ENCODE measurements around the gene ESYT1. TPM values are rescaled to one million over a fixed set of nuclear protein-coding genes. Genes with fewer than 3 reads are reported as not detected.

The ESYT1 gene
- total RNA-seq = 133 and 161 TPM in 2 replicates
- 233 and 234 TPM in 2 replicates for polyA plus RNA-seq
- polyA plus RNA-seq (2011; cell fraction: cytosol; rRNA removed) = 159 and 161 TPM in 2 replicates
- polyA plus RNA-seq (2011; cell fraction: nucleus; rRNA removed) = 247 and 260 TPM in 2 replicates
- 106 and 110 TPM in 2 replicates for polyA plus RNA-seq (2012)
- 309 and 339 TPM in 2 replicates for polyA minus RNA-seq
- 102 TPM for polyA minus RNA-seq (2011; cell fraction: cytosol; rRNA and poly(A)+ RNA removed)
- 90.2 and 91.4 TPM in 2 replicates for polyA minus RNA-seq (2011; cell fraction: nucleus; rRNA and poly(A)+ RNA removed)
- percentile 69 among the genes with signal in this experiment for Bru-seq, nascent RNA
- percentile 92 among the genes with signal in this experiment for BruChase-seq, experiment 1, labeled RNA remaining after a 6-hour chase
- BruChase-seq, experiment 2, labeled RNA remaining after a 2-hour chase = percentile 84 among the genes with signal in this experiment
- long read RNA-seq, full-length matches to known transcripts = 244 of 327 reads
- long read RNA-seq, partial matches to known transcripts = 38 of 327 reads
- long read RNA-seq, other reads (novel, unspliced or antisense) = 45 of 327 reads

GRCh38 chr12:56127888-56128669 lies at the start of gene ESYT1:
ESYT1 (plus strand) TSS chr12:56128267; CDS start chr12:56128320, 53 bp downstream.
- Histone ChIP-seq H3K27me3 (ENCODE audit: control insufficient read depth in 2 of 2, insufficient read depth in 2 of 2, low read length in 2 of 2) (no peaks in the 10 kb centered on the region), H3K4me2 (ENCODE audit: insufficient read depth, low read length) (peak within 1 kb of the TSS; percentile 82), H3K36me3 (ENCODE audit: control insufficient read depth in 2 of 2, extremely low read depth in 1 of 2, insufficient read depth in 2 of 2, low read length in 2 of 2) (peaks cover 4 to 22% of the 10 kb centered on the region in 2 experiments), H4K20me1 (replicated peaks; ENCODE audit: control insufficient read depth, extremely low read depth, insufficient read depth, low read length) (no peaks in the 10 kb centered on the region), H3K9me3 (replicated peaks; ENCODE audit: control insufficient read depth, insufficient read depth, low read length) (no peaks in the 10 kb centered on the region), H3K27ac (ENCODE audit: insufficient read depth, low read depth, low read length) (peak within 1 kb of the TSS; percentile 46), H3K4me1 (ENCODE audit: control insufficient read depth, extremely low read depth, insufficient read depth, low read length) (peaks cover 28% of the 10 kb centered on the region), H2AFZ (ENCODE audit: low read depth, low read length) (peak within 1 kb of the TSS; percentile 16), H3K79me2 (ENCODE audit: control insufficient read depth, insufficient read depth, low read length) (peaks cover 19% of the 10 kb centered on the region), H3K9me1 (replicated peaks; ENCODE audit: control insufficient read depth, extremely low read depth, insufficient read depth, low read length) (no peaks in the 10 kb centered on the region), H3K4me3 (replicated peaks in 1 of 3; ENCODE audit: insufficient read depth in 1 of 3, low read depth in 1 of 3, low read length in 3 of 3) (peak within 1 kb of the TSS; percentile 63 to 75 (median 68)), H3K9ac (replicated peaks; ENCODE audit: extremely low read depth, insufficient read depth, low read length) (peak within 1 kb of the TSS; percentile 66)
- POLR2A ChIA-PET = interaction anchor here (0.5 to 2.6 kb wide), 11 partner anchors 9 to 94 kb away, joined by 3 to 38 read pairs (median 5); partner anchors contain the start of genes MYL6, PA2G4, RNF41 and SMARCC2
- intact Hi-C loops (cut with micrococcal nuclease) (loop anchor here (1.0 kb wide), 1 partner anchor 24 kb away; the partner anchor contains the start of gene MYL6B), dilution Hi-C loops (cut with MboI; ENCODE audit: extremely low pct_ligation_motif_present, low sequenced_read_pairs) (no loop called here)
- DNase-seq (ENCODE audit: low read depth, low spot score) = peak; percentile 100
- TF ChIP-seq JUN (IDR thresholded peaks at IDR 0.05; ENCODE audit: borderline replicate concordance, insufficient read depth, insufficient read length, low read depth) = peak; percentile 89
- no peak for TF ChIP-seq CTCF (IDR thresholded peaks at IDR 0.05; ENCODE audit: extremely low read depth in 1 of 2, insufficient read depth in 1 of 2, low read depth in 1 of 2, low read length in 2 of 2)
- TF ChIP-seq GATA2 (IDR thresholded peaks at IDR 0.05; ENCODE audit: insufficient read depth, insufficient read length, low read depth, low read length) = no peak
- TF ChIP-seq EZH2 (IDR thresholded peaks at IDR 0.05; ENCODE audit: borderline replicate concordance, low read depth, low read length, severe bottlenecking) = no peak
- no peak for TF ChIP-seq FOS (IDR thresholded peaks at IDR 0.05; ENCODE audit: borderline replicate concordance, insufficient read depth, low read length)
- peak; percentile 77 for TF ChIP-seq MAX (IDR thresholded peaks at IDR 0.05; ENCODE audit: insufficient read depth, insufficient read length)
- peak; percentile 45 for TF ChIP-seq POLR2AphosphoS5 (IDR thresholded peaks at IDR 0.05; ENCODE audit: insufficient read depth, low read depth, low read length)
- peak; percentile 82 for TF ChIP-seq POLR2A (IDR thresholded peaks at IDR 0.05; ENCODE audit: low read depth, low read length)
- TF ChIP-seq MYC (IDR thresholded peaks at IDR 0.05; ENCODE audit: low read depth, low read length) = no peak
- TSS peak; percentile 52 for BruUV-seq (replicated peaks)
- FAIRE-seq = peak; percentile 97
- CTCF ChIA-PET = interaction anchor here (0.6 to 3.1 kb wide), 17 partner anchors 9 to 390 kb away, joined by 3 to 40 read pairs (median 5); partner anchors contain the start of genes MYL6, MYL6B, RNF41 and SMARCC2
